Fibroblast of skin of scalp (primary cell): ENCODE results near the gene MLXIPL.

Experiments used
- DNase-seq: peaks from one replicate; pipeline ENCODE4 v3.0.0-alpha.2; 2013

MLXIPL gene

DNA sequence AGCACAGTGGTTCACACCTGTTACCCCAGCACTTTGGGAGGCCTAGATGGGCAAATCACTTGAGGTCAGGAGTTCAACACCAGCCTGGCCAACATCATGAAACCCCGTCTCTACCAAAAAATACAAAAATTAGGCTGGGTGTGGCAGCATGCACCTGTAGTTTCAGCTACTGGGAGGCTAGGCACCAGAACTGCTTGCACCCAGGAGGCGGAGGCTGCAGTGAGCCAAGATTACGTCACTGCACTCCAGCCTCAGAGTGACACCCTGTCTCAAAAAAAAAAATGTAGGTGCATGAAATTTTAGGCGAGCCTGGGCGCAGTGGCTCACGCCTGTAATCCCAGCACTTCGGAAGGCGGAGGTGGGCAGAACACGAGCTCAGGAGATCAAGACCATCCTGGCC, 76.5 kb downstream of the MLXIPL start:
- no peak for DNase-seq

DNA sequence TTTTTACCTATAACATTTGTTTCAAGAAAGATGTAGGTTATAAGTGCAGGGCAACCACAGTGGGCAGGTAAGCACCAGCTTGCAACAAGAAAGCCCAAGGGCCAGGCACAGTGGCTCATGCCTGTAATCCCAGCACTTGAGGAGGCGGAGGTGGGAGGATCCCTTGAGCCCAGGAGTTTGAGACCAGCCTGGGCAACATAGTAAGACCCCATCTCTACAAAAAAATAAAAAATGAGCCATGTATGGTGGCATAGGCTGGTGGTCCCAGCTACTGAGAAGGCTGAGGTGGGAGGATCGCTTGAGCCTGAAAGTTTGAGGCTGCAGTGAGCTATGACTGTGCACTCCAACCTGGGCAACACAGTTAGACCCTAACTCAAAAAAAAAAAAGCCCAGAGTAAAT, 79.6 kb downstream of the MLXIPL start:
- DNase-seq: no peak
